Ishikawa (cell line): Measurements from ENCODE around the gene KIRREL3.

Experiments
- CEBPB ChIP-seq: IDR thresholded peaks from 2 replicates; pipeline ENCODE4 v1.6.1; 2012
- CREB1 ChIP-seq: IDR thresholded peaks from 2 replicates; pipeline ENCODE4 v1.6.1; 2012; ENCODE audit warnings: low read depth
- EGR1 ChIP-seq: IDR thresholded peaks from 2 replicates; pipeline ENCODE4 v1.6.1; 2012
- FOXM1 ChIP-seq: IDR thresholded peaks from 2 replicates; pipeline ENCODE4 v1.6.1; 2012; ENCODE audit warnings: low read depth, borderline replicate concordance
- MAX ChIP-seq: IDR thresholded peaks from 2 replicates; pipeline ENCODE4 v1.6.1; 2012
- TEAD4 ChIP-seq: IDR thresholded peaks from 2 replicates; pipeline ENCODE4 v1.6.1; 2012
- YY1 ChIP-seq: IDR thresholded peaks from 2 replicates; pipeline ENCODE4 v1.6.1; 2012; ENCODE audit warnings: low read depth

GRCh38 chr11:127000981-127001380 lies 411 bp upstream of the KIRREL3 start:
- TF ChIP-seq YY1 (no peak), TEAD4 (no peak), EGR1 (no peak), CEBPB (no peak), FOXM1 (no peak), MAX (no peak), CREB1 (no peak)
